Measurements from ENCODE around the gene ACBD4.
A peak's percentile ranks its signal among the peaks of the same experiment; 100 is the strongest.

Gene ACBD4

GRCh38 chr17:45138911-45139532 is 3.5 kb downstream of the ACBD4 start:
- no peak for DNase-seq

GRCh38 chr17:45139533-45139920 is 4.0 kb downstream of the ACBD4 start:
- no peak for DNase-seq

DNA sequence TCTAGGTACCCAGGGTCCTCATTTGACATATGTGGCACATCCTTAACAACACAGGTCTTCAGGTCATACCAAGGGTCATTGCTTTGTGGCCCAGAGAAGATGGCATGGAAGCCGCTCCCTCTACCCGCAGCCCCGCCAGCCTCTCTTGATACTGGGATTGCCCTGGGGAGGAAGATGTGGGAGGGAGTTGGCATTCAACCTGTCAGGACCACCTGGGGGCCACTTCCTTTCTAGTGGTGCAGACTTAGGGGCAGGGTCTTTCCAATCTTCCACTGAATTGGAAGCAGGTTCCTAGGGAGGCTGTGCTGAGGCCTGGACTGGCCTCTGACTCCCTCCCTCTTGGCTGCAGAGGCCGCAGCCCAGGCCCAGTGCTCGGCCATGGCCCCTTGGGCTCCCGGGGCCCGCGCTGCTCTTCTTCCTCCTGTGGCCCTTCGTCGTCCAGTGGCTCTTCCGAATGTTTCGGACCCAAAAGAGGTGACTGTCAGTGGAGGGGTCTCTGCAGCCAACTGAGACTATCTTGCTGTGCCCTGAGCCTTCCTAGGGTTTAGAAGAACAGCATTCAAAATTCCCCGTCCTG is 7.7 kb downstream of the ACBD4 start:
- DNase-seq: no peak

DNA sequence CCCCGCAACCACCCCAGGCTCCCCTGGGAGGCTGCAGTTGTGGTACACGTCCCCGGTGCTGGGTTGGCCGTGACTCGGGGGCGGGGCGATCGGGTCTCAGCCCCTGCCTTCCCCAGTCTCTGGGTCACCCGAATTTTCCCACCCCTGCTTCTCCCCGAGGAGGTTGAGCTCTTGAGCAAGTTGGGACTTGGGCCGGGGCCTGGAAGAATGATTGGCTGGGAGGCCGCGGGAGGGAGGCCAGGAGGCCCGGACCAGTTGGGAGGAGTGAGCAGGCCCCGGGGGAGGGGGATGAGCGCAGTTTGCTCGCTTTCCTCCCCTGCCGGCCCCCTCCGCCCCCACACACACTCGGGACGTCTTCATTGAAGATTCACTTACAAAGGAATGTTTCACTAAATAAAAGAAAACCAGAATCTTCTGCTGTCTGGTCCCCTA is 8.3 kb downstream of the ACBD4 start:
- DNase-seq: peak; percentile 35

- DNase-seq: peak; percentile 37
Measured at GRCh38 chr17:45144199-45145034, 8.9 kb downstream of the ACBD4 start.

DNA sequence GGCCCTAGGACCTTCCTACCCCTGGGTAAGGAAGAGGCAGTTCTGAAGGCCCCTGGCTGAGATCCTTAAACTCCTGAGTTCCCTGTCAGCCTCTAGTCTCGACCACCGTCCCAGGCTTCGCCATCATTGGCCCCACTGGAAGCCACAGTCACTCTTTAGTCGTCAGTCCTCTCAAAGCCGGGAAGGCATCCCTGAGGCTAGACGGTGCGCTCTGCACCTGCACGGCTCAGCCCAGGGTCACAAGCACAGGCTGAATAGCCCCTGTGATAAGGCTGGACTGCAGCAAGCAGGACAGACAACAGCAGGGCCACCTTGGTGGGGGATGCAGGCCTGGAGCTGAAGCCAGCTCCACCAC is 9.5 kb downstream of the ACBD4 start:
- DNase-seq: no peak

DNA sequence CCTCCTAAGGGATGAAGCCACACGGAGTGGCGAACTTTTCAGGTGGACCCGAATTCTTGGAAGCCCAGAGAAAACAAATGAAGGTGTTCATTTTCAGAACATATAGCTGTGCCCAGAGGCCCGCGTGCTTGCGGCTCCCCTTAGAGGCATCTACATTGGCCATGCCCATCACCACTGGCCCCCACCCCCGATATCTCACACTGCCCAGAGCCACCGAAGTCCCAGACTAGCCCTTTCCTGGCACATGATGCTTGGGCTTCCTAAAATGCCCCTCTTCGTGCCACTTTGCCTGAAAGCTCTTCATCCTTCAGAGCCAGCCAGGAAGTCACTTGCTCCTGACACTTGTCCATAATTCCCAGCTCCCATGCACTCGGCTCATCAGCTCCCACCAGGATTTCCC is 10.7 kb downstream of the ACBD4 start:
- DNase-seq: no peak

DNA sequence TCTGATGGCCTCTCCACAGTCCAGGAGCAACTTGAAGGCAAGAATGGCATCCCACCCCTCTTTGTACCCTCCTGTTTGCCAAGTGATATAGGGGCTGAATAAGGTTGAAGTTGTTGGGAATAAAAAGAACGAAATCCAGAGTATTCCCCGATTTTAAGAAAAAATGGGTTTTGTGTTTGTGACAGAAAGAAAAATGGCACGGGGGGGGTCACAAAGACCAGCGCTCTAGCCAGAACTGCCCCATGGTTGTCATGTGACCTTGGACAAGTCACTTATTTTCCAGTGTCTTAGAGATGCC is 11.1 kb downstream of the ACBD4 start:
- no peak for DNase-seq

- no peak for DNase-seq
Measured at GRCh38 chr17:45146890-45147580, 11.5 kb downstream of the ACBD4 start.

- peak; percentile 74 for DNase-seq
Measured at GRCh38 chr17:45147581-45148182, 12.2 kb downstream of the ACBD4 start.

GRCh38 chr17:45148183-45149036 is 12.9 kb downstream of the ACBD4 start, which contains the start of gene HEXIM1:
TSS of gene HEXIM1 (plus strand) at chr17:45148475. CDS start at chr17:45149191, 716 bp downstream.
- peak; percentile 97 for DNase-seq

DNA sequence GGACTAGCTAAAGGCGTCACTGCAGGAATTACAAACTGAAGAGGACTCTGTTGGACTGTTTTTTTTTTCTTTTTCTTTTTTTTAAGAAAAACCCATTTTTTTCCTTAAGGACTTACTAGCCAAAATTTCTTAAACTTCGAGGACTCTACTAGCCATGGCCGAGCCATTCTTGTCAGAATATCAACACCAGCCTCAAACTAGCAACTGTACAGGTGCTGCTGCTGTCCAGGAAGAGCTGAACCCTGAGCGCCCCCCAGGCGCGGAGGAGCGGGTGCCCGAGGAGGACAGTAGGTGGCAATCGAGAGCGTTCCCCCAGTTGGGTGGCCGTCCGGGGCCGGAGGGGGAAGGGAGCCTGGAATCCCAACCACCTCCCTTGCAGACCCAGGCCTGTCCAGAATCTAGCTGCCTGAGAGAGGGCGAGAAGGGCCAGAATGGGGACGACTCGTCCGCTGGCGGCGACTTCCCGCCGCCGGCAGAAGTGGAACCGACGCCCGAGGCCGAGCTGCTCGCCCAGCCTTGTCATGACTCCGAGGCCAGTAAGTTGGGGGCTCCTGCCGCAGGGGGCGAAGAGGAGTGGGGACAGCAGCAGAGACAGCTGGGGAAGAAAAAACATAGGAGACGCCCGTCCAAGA is 13.7 kb downstream of the ACBD4 start:
- peak; percentile 68 for DNase-seq

DNA sequence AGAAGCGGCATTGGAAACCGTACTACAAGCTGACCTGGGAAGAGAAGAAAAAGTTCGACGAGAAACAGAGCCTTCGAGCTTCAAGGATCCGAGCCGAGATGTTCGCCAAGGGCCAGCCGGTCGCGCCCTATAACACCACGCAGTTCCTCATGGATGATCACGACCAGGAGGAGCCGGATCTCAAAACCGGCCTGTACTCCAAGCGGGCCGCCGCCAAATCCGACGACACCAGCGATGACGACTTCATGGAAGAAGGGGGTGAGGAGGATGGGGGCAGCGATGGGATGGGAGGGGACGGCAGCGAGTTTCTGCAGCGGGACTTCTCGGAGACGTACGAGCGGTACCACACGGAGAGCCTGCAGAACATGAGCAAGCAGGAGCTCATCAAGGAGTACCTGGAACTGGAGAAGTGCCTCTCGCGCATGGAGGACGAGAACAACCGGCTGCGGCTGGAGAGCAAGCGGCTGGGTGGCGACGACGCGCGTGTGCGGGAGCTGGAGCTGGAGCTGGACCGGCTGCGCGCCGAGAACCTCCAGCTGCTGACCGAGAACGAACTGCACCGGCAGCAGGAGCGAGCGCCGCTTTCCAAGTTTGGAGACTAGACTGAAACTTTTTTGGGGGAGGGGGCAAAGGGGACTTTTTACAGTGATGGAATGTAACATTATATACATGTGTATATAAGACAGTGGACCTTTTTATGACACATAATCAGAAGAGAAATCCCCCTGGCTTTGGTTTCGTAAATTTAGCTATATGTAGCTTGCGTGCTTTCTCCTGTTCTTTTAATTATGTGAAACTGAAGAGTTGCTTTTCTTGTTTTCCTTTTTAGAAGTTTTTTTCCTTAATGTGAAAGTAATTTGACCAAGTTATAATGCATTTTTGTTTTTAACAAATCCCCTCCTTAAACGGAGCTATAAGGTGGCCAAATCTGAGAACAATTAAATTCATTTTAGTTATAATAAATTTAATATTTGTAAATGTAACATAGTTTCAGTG is 14.5 kb downstream of the ACBD4 start:
- peak; percentile 44 for DNase-seq

- DNase-seq: no peak
Measured at GRCh38 chr17:45150911-45151809, 15.7 kb downstream of the ACBD4 start.

GRCh38 chr17:45155029-45155428 is 19.5 kb downstream of the ACBD4 start:
- no peak for DNase-seq

DNA sequence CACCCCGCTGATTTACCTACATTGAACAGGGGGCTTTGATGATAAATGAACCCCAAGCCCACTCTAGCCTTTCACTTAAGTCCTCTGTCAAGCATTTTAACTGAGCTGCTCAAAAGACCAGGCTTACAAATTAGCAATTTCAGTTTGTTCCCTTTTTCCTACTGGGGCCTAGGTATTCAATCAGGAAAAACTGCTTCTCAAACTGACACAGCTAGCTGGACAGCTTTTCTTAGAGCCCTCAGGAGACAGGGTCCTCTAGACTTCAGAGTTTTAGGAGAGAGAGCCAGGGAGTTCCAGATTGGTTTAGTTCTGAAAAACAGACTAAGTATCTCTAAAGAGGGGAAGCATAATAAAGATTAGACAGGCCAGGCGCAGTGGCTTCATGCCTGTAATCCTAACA is 20.0 kb downstream of the ACBD4 start:
- DNase-seq: no peak

GRCh38 chr17:45156242-45156641 is 20.8 kb downstream of the ACBD4 start:
- DNase-seq: no peak

GRCh38 chr17:45160447-45161287 is 25.2 kb downstream of the ACBD4 start:
- peak; percentile 60 for DNase-seq

Data from stimulated activated CD4-positive, alpha-beta T cell treated with anti-CD3 and anti-CD28 coated beads, Interleukin-12 subunit alpha, Interleukin-12 subunit beta, amount 100 ng/mL, for 4 hours (primary cell).